Common myeloid progenitor, CD34-positive (primary cell): ENCODE measurements around the gene WDR82.

ENCODE experiments used
- CTCF ChIA-PET: fragments of 350-600 bp; sonication (Branson Sonifier 250); formaldehyde crosslinking; loops from one replicate; lab custom pipeline; 2021; ENCODE audit warnings: antibody characterized with exemption; lab: Charles Lee
- POLR2A ChIA-PET: fragments of 350-600 bp; sonication (Branson Sonifier 250); formaldehyde crosslinking; loops from one replicate; lab custom pipeline; 2021; ENCODE audit warnings: antibody characterized with exemption; lab: Charles Lee
- DNase-seq, 3 donors: peaks; one replicate each; pipeline versions ENCODE4 v3.0.0 to v3.0.0-alpha.2; 2013
- H3K27ac ChIP-seq, 2 experiments: 1 replicate in 1 of 2; 2 replicates in 1 of 2; pipeline ENCODE4 v1.7.0; 2013; ENCODE audit warnings: inconsistent platforms in 2 of 2, low read length in 2 of 2, mild to moderate bottlenecking in 2 of 2, low read depth in 1 of 2, moderate library complexity in 1 of 2; ENCODE audit not compliant: severe bottlenecking in 2 of 2, insufficient read depth in 1 of 2, poor library complexity in 1 of 2
- H3K27me3 ChIP-seq, 5 experiments: replicated peaks in 2 of 5; 1 replicate in 3 of 5; 2 replicates in 2 of 5; pipeline versions ENCODE4 v1.6.1 to v1.7.0; 2013; ENCODE audit warnings: low read length in 4 of 5, mild to moderate bottlenecking in 2 of 5, moderate library complexity in 2 of 5, inconsistent platforms in 1 of 5; ENCODE audit not compliant: insufficient read depth in 5 of 5, control insufficient read depth in 4 of 5
- H3K36me3 ChIP-seq, 4 experiments: 1 replicate in 2 of 4; 2 replicates in 2 of 4; pipeline versions ENCODE4 v1.6.1 to v1.7.0; 2013; ENCODE audit warnings: low read length in 3 of 4, control low read depth in 1 of 4, mild to moderate bottlenecking in 1 of 4; ENCODE audit not compliant: control insufficient read depth in 4 of 4, insufficient read depth in 4 of 4
- H3K4me1 ChIP-seq, 4 experiments: 1 replicate in 3 of 4; 2 replicates in 1 of 4; pipeline versions ENCODE4 v1.6.1 to v1.7.1; 2013; ENCODE audit warnings: low read length in 3 of 4, mild to moderate bottlenecking in 3 of 4, control low read depth in 1 of 4, inconsistent platforms in 1 of 4, moderate library complexity in 1 of 4; ENCODE audit not compliant: control insufficient read depth in 4 of 4, insufficient read depth in 4 of 4; ENCODE audit errors: control extremely low read depth in 1 of 4
- H3K4me3 ChIP-seq, 7 experiments: 1 replicate in 4 of 7; 2 replicates in 3 of 7; pipeline versions ENCODE4 v1.5.1 to v1.7.0; 2013; ENCODE audit warnings: mild to moderate bottlenecking in 7 of 7, low read length in 6 of 7, moderate library complexity in 6 of 7, inconsistent platforms in 2 of 7, low read depth in 2 of 7, control low read depth in 1 of 7; ENCODE audit not compliant: insufficient read depth in 4 of 7, control insufficient read depth in 1 of 7; ENCODE audit errors: extremely low read depth in 1 of 7
- H3K9me3 ChIP-seq, 5 experiments: 1 replicate in 4 of 5; 2 replicates in 1 of 5; pipeline versions ENCODE4 v1.6.1 to v1.7.1; 2013; ENCODE audit warnings: low read length in 4 of 5, mild to moderate bottlenecking in 2 of 5, inconsistent platforms in 1 of 5, low read depth in 1 of 5, moderate library complexity in 1 of 5; ENCODE audit not compliant: control insufficient read depth in 4 of 5, insufficient read depth in 2 of 5; ENCODE audit errors: control extremely low read depth in 1 of 5
- WGBS: methylation state at CpG from one replicate; pipeline ENCODE4 v1.1.5; 2013; ENCODE audit not compliant: insufficient coverage; 5-methylcytosine and 5-hydroxymethylcytosine counted together

WDR82 gene

DNA sequence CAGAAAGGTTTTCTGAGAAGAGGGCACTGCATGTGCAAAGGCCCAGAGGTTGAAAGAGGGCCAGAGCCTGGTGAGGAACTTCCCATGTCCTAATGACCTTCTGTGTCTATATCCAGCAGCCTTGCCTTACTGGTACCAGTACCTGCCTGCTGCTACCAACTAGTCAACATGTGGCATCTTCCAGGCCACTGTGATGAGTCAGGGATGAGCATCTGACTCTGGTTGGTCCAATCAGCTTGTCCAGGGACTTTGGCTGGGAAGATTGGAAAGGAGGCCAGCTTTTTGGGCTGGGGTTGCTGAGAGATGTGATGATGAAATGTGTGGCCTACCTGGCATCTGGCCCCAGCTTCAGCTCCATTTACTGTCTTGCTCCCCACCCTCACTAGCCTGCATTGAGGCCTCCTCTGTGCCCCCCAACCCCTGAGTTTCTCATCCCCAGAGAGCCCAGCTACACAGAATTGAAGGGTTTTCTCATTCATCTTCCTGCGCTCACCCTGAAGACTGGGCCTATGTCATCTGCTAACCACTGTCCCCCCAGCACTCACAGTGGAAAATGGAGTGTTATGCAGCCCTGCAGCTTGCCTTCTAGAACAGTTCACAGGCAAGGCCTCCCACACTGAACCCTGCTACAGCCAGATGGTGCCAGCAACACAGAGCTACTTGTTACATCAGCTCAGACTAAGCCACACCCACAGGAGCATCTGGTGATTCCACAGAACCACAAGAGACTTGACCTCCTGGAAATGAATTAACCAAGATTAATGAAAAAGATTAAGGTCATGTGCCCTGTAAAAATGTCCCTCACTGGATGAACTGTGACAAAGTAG lies 38.2 kb downstream of the WDR82 start:
- peak; percentile 61 to 89 (median 83) for DNase-seq
- no peaks in the 10 kb centered on the region for H3K27me3 ChIP-seq
- WGBS, result 100% methylated on average over 1 of the region's 1 CpG
- peaks cover 0 to 6% (median 2%) of the 10 kb centered on the region in 4 experiments for H3K36me3 ChIP-seq
- H3K9me3 ChIP-seq, result no peaks in the 10 kb centered on the region
- ChIA-PET CTCF (interaction anchor here (0.6 to 15.4 kb wide), 12 partner anchors 9 to 208 kb away, joined by 3 to 161 read pairs (median 4); partner anchors contain the start of gene WDR82), POLR2A (interaction anchor here (0.9 to 1.3 kb wide), 3 partner anchors 13 to 47 kb away, joined by 4 read pairs; partner anchors contain the start of genes GLYCTK and WDR82)
- H3K4me1 ChIP-seq, result peaks cover 2 to 60% (median 51%) of the 10 kb centered on the region in 4 experiments
- H3K4me3 ChIP-seq, result peak overlapping the region in 3 of 7 experiments; percentile 17 to 92 (median 75)
- peak overlapping the region in 1 of 2 experiments; percentile 83 for H3K27ac ChIP-seq

GRCh38 chr3:52238761-52239701 lies 39.4 kb downstream of the WDR82 start, which contains the start of gene TWF2:
TWF2 (minus strand) TSS chr3:52239158; CDS start chr3:52239016, 142 bp downstream.
- Histone ChIP-seq H3K4me3 (peak within 1 kb of the TSS; percentile 66 to 94 (median 84)), H3K27ac (peak within 1 kb of the TSS; percentile 64 to 83), H3K4me1 (peaks cover 2 to 48% (median 39%) of the 10 kb centered on the region in 4 experiments), H3K9me3 (no peaks in the 10 kb centered on the region), H3K27me3 (no peaks in the 10 kb centered on the region), H3K36me3 (peaks cover 0 to 19% (median 8%) of the 10 kb centered on the region in 4 experiments)
- WGBS, result 0% methylated on average over 45 of the region's 92 CpGs
- POLR2A ChIA-PET, result interaction anchor here (0.7 to 1.3 kb wide), 8 partner anchors 14 to 48 kb away, joined by 3 to 7 read pairs (median 4); partner anchors contain the start of genes GLYCTK, TLR9 and WDR82
- DNase-seq, result peak; percentile 74 to 86 (median 85)
- CTCF ChIA-PET, result interaction anchor here (1.0 to 15.4 kb wide), 8 partner anchors 7 to 100 kb away, joined by 3 to 161 read pairs (median 11); partner anchors contain the start of gene WDR82

DNA sequence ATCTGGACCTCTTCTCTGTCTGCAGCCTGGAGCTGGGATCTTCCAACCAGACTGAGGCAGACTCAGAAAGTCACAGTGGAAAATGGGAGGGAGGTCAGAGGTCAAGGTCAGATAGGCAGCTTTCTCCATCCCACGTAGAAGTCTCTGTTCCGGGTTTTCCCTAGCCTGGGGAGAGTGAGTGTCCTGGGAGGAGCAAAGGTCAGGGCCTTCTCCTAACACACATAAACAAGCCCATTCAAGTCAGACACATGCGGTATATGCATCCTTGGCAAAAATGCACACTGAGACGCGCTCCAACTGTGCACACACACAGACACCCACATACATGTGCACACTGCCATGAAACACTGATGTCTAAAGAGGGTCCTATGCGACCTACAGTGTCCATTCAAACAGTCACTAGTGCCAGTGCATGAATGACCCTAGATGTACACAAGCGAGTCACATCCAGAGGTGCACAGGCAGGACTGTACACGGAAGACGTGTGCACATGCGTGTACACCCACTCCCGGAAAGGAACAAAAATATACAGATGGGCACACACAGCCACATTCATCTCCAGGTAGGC lies 40.2 kb downstream of the WDR82 start:
- Histone ChIP-seq H3K36me3 (peaks cover 0 to 23% (median 10%) of the 10 kb centered on the region in 4 experiments), H3K27me3 (no peaks in the 10 kb centered on the region), H3K9me3 (no peaks in the 10 kb centered on the region), H3K4me3 (peak overlapping the region; percentile 66 to 94 (median 84)), H3K4me1 (peaks cover 2 to 41% (median 35%) of the 10 kb centered on the region in 4 experiments), H3K27ac (peak overlapping the region in 1 of 2 experiments; percentile 83)
- DNase-seq, result no peak
- ChIA-PET CTCF (interaction anchor here (0.8 to 15.4 kb wide), 11 partner anchors 9 to 101 kb away, joined by 3 to 161 read pairs (median 5); partner anchors contain the start of genes TLR9 and WDR82), POLR2A (interaction anchor here (0.7 to 1.3 kb wide), 8 partner anchors 13 to 45 kb away, joined by 3 to 7 read pairs (median 4); partner anchors contain the start of genes TLR9 and WDR82)
- 2% methylated on average over 6 of the region's 11 CpGs for WGBS

GRCh38 chr3:52237657-52238172 lies 40.7 kb downstream of the WDR82 start:
- POLR2A ChIA-PET, result interaction anchor here (0.7 to 1.0 kb wide), 3 partner anchors 16 to 377 kb away, joined by 3 to 4 read pairs (median 3); partner anchors contain the start of gene WDR82

DNA sequence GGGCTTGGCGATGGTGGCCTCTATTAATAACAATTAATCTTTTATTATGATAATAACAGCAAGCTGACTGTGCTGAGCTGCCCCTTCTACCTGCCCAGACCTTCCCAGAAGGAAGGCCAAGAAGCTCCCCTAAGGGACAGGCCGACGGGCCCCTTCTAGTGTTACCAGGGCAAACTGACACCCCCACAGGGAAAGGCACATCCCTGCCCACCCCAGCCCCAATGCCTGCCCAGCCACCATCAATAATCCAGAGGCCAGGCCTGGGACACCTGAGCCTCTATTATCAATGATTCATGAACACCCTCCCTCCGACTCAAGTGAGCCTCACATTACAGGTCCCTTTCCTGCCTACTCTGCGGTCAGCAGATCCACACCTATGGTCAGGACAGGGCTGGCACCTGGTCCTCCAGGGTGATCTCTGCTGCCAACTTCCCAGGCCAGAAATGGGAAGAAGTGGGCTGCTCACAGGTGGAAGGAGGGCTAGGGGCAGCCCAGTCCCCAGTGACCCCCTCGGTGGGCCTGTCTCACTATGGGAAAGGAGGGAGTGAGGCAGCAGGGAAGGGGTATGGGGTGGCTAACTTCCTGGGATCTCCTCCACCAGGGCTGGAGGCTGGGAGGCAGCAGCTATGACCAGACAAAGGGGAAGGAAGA lies 41.3 kb downstream of the WDR82 start:
- ChIA-PET CTCF (interaction anchor here (1.2 to 15.4 kb wide), 7 partner anchors 12 to 102 kb away, joined by 5 to 161 read pairs (median 19); partner anchors contain the start of genes TLR9 and WDR82), POLR2A (interaction anchor here (0.7 to 1.0 kb wide), 3 partner anchors 16 to 377 kb away, joined by 3 to 4 read pairs (median 3); partner anchors contain the start of gene WDR82)
- no peaks in the 10 kb centered on the region for H3K27me3 ChIP-seq
- WGBS, result 100% methylated on average over 4 of the region's 6 CpGs
- peak overlapping the region in 5 of 7 experiments; percentile 75 to 94 (median 88) for H3K4me3 ChIP-seq
- peak overlapping the region; percentile 15 to 78 for H3K27ac ChIP-seq
- H3K36me3 ChIP-seq, result peaks cover 0 to 32% (median 12%) of the 10 kb centered on the region in 4 experiments
- DNase-seq, result no peak
- H3K4me1 ChIP-seq, result peaks cover 2 to 41% (median 35%) of the 10 kb centered on the region in 4 experiments
- H3K9me3 ChIP-seq, result no peaks in the 10 kb centered on the region

More at GRCh38 chr3:52237657-52238172, 40.7 kb downstream of the WDR82 start:
- Histone ChIP-seq H3K36me3 (peaks cover 0 to 28% (median 11%) of the 10 kb centered on the region in 4 experiments), H3K4me1 (peaks cover 2 to 41% (median 35%) of the 10 kb centered on the region in 4 experiments), H3K9me3 (no peaks in the 10 kb centered on the region), H3K27ac (peak overlapping the region in 1 of 2 experiments; percentile 78), H3K4me3 (peak overlapping the region in 6 of 7 experiments; percentile 66 to 94 (median 84)), H3K27me3 (no peaks in the 10 kb centered on the region)
- no peak for DNase-seq
- WGBS, result 27% methylated on average over 6 of the region's 8 CpGs
- CTCF ChIA-PET, result interaction anchor here (0.8 to 15.4 kb wide), 9 partner anchors 12 to 102 kb away, joined by 3 to 161 read pairs (median 12); partner anchors contain the start of genes TLR9 and WDR82
